ENCODE results near the gene METTL4.
"Not testable (repeated sequence)": the region's sequence is repeated elsewhere in the genome, so short reads cannot be mapped to it uniquely, and the experiment has no call there.

METTL4 gene

DNA sequence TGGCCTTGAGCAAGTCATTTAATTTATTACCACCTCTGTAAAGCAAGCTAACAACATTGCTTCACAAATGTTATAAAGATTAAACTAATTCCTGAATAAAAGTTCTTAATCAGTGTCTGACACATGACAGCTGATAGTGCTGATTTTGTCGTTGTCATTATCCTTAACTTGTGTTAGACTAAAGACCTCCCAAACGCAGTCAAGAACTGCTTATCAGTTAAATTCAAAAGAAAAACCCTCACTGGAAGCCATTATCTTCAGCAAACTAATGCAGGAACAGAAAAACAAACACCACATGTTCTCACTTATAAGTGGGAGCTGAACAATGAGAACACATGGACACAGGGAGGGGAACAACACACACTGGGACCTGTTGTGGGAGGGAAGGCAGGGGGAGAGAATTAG is 46.5 kb downstream of the METTL4 start:
- not testable (repeated sequence) for H3K36me3 ChIP-seq (ENCODE audit: control insufficient read depth in 2 of 2, insufficient read depth in 2 of 2, low read length in 2 of 2); H3K9me3 ChIP-seq (ENCODE audit: control insufficient read depth in 2 of 2, low read length in 2 of 2); H3K4me1 ChIP-seq (ENCODE audit: control insufficient read depth, insufficient read depth, low read length); H3K27ac ChIP-seq (ENCODE audit: low read length); H3K27me3 ChIP-seq (ENCODE audit: control insufficient read depth in 1 of 2, insufficient read depth in 2 of 2, low read length in 2 of 2); H3K9ac ChIP-seq (ENCODE audit: low read length in 2 of 2); H3K4me3 ChIP-seq (ENCODE audit: low read length in 2 of 2)

DNA sequence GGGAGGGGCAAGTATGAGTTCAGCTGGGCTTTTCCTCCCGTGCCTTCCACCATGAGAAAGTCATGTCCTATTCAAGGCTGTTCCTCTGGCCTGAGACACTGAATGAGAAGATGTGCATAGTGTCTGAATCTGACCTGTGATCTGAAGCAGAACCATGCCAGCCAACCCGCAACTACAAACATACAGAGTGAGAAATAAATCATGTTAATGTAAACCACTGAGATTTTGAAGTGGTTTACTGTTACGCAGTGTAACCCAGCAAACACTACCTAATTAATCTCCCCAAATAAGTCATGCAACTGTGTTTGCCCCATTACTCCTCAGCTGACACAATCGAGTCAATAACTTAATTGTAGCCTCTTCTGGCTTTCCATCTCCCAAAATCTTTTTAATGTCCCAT is 49.2 kb downstream of the METTL4 start:
- Histone ChIP-seq H3K27ac (ENCODE audit: low read length) (no peak overlapping the region), H3K4me3 (ENCODE audit: low read length in 2 of 2) (no peak overlapping the region), H3K36me3 (ENCODE audit: control insufficient read depth in 2 of 2, insufficient read depth in 2 of 2, low read length in 2 of 2) (no peaks in the 10 kb centered on the region), H3K9ac (ENCODE audit: low read length in 2 of 2) (no peak overlapping the region), H3K9me3 (ENCODE audit: control insufficient read depth in 2 of 2, low read length in 2 of 2) (no peaks in the 10 kb centered on the region), H3K27me3 (ENCODE audit: control insufficient read depth in 1 of 2, insufficient read depth in 2 of 2, low read length in 2 of 2) (no peaks in the 10 kb centered on the region), H3K4me1 (ENCODE audit: control insufficient read depth, insufficient read depth, low read length) (no peaks in the 10 kb centered on the region)

DNA sequence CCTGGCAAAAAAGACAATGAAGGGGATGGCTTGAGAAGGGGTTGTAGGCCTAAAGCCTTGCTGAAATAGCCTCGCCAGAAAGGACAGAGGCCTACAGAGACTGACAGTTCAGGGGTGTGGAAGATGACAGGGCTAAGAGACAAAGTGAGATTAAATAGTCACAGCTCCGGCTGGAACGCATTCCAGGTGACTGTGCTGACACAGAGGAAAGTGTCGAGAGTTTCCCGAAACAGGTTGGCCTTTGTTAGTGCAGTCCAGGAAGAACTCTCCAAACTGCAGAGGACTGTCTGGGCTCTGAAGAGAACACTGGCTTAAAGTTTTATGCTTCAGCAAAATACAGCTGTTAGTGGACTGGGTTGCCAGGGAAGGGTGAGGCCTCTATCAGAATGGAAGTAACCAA is 52.8 kb downstream of the METTL4 start:
- H3K4me1 ChIP-seq (ENCODE audit: control insufficient read depth, insufficient read depth, low read length) = no peaks in the 10 kb centered on the region
- no peaks in the 10 kb centered on the region for H3K27me3 ChIP-seq (ENCODE audit: control insufficient read depth in 1 of 2, insufficient read depth in 2 of 2, low read length in 2 of 2)
- H3K9ac ChIP-seq (ENCODE audit: low read length in 2 of 2) = no peak overlapping the region
- no peaks in the 10 kb centered on the region for H3K9me3 ChIP-seq (ENCODE audit: control insufficient read depth in 2 of 2, low read length in 2 of 2)
- no peak overlapping the region for H3K27ac ChIP-seq (ENCODE audit: low read length)
- H3K36me3 ChIP-seq (ENCODE audit: control insufficient read depth in 2 of 2, insufficient read depth in 2 of 2, low read length in 2 of 2) = no peaks in the 10 kb centered on the region
- H3K4me3 ChIP-seq (ENCODE audit: low read length in 2 of 2) = no peak overlapping the region

DNA sequence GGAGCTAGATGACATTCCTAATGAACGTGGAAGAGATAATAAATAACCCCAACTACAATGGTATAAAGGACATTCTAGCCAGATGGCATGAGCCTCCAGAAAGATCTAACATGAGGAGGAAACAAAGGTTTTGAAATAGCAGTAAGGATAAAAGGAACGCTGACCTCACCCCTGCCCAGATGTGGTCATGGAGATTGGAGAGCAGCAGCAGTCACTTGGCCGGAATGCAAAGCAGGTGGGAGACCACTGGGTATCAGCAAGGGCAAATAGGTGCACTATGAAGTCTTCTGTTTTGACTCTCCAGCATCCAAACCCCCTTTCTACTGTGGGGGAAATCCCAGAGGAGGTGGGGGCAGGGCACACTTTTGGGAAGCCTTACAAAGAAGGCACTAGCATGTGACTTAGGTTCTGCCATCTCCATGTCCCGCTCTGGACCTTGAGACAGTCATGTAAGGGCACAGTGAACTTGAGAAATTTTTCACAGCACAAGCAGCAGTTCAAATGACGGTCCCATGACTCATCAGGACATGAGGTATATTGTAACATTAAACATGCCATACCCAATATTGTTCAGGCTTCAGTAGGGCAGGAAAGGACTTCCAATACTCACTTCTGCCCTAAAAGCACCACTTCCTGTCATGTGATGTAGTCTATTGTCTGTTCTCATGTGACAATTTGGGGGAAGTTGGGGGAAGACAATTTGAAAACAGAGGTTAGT is 55.2 kb downstream of the METTL4 start:
- H3K4me1 ChIP-seq (ENCODE audit: control insufficient read depth, insufficient read depth, low read length) = no peaks in the 10 kb centered on the region
- no peaks in the 10 kb centered on the region for H3K36me3 ChIP-seq (ENCODE audit: control insufficient read depth in 2 of 2, insufficient read depth in 2 of 2, low read length in 2 of 2)
- no peak overlapping the region for H3K9ac ChIP-seq (ENCODE audit: low read length in 2 of 2)
- no peak overlapping the region for H3K4me3 ChIP-seq (ENCODE audit: low read length in 2 of 2)
- H3K27ac ChIP-seq (ENCODE audit: low read length) = no peak overlapping the region
- no peaks in the 10 kb centered on the region for H3K9me3 ChIP-seq (ENCODE audit: control insufficient read depth in 2 of 2, low read length in 2 of 2)
- H3K27me3 ChIP-seq (ENCODE audit: control insufficient read depth in 1 of 2, insufficient read depth in 2 of 2, low read length in 2 of 2) = no peaks in the 10 kb centered on the region

DNA sequence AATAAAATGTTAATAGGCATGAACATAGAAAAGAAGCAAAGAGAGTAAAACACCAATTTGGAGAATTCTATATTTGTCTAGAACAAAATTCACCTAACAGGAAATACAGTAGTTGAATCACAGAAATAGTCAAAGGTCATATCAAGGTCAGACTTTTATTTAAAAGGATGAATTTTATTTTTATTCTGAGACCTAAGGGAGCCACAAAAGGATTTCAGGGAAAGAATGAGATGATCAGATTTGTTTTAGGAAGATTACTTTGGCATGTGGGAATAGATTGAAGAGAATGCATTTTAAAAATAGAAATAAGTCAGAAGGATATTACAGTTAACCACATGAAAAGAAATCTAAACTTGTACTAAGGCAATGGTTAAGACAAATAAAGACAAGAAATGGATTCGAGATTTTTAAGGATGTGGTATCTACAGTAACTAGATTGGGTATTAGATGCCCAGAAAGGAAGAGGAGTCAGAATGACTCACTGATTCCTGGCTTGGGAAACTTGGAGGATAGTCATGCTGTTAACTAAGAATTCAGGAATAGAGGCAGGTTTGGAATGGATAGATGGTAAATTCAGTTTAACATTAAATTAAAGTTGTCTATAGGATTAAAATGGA is 56.0 kb downstream of the METTL4 start:
- no peak overlapping the region for H3K9ac ChIP-seq (ENCODE audit: low read length in 2 of 2)
- no peaks in the 10 kb centered on the region for H3K9me3 ChIP-seq (ENCODE audit: control insufficient read depth in 2 of 2, low read length in 2 of 2)
- no peaks in the 10 kb centered on the region for H3K36me3 ChIP-seq (ENCODE audit: control insufficient read depth in 2 of 2, insufficient read depth in 2 of 2, low read length in 2 of 2)
- H3K27me3 ChIP-seq (ENCODE audit: control insufficient read depth in 1 of 2, insufficient read depth in 2 of 2, low read length in 2 of 2) = no peaks in the 10 kb centered on the region
- H3K27ac ChIP-seq (ENCODE audit: low read length) = no peak overlapping the region
- no peak overlapping the region for H3K4me3 ChIP-seq (ENCODE audit: low read length in 2 of 2)
- H3K4me1 ChIP-seq (ENCODE audit: control insufficient read depth, insufficient read depth, low read length) = no peaks in the 10 kb centered on the region

DNA sequence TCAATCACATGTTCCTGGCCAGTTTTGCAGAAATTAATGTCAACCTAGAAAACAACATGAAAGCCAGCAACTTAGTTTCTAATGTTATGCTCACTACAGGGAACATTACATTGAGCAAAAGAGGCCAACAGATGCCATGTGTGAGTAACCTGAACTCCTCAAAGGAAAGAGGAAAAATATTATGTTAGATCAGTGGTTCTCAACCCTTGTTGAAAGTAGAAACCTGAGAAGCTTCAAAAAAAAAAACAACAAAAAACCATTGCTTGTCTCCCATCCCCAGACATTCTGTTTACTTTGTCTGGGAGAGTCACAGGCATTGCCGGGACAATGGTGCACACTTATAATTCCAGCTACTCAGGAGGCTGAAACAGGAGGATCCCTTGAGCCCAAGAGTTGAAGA is 57.7 kb downstream of the METTL4 start:
- H3K27ac ChIP-seq (ENCODE audit: low read length) = no peak overlapping the region
- H3K36me3 ChIP-seq (ENCODE audit: control insufficient read depth in 2 of 2, insufficient read depth in 2 of 2, low read length in 2 of 2) = no peaks in the 10 kb centered on the region
- H3K4me3 ChIP-seq (ENCODE audit: low read length in 2 of 2) = no peak overlapping the region
- no peaks in the 10 kb centered on the region for H3K27me3 ChIP-seq (ENCODE audit: control insufficient read depth in 1 of 2, insufficient read depth in 2 of 2, low read length in 2 of 2)
- no peak overlapping the region for H3K9ac ChIP-seq (ENCODE audit: low read length in 2 of 2)
- no peaks in the 10 kb centered on the region for H3K4me1 ChIP-seq (ENCODE audit: control insufficient read depth, insufficient read depth, low read length)
- H3K9me3 ChIP-seq (ENCODE audit: control insufficient read depth in 2 of 2, low read length in 2 of 2) = no peaks in the 10 kb centered on the region

DNA sequence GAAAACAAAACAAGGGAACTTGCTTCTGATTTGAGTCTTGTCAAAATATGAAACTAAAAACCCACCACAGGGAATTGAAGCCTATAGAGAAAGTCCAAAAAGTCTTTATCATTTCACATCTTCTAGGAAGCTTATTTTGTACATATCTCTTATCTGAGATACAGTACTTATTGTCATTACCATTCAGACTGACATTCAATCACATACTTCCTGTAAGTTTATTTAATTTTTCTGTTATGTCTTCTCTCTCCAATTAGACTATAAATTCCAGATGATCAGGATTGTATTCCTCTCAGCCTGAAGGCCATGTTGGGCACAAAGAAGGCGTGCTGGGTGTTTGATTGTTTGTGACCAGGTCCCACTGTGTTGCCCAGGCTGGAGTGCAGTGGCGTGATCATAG is 59.2 kb downstream of the METTL4 start:
- Histone ChIP-seq H3K27ac (ENCODE audit: low read length) (no peak overlapping the region), H3K9ac (ENCODE audit: low read length in 2 of 2) (no peak overlapping the region), H3K9me3 (ENCODE audit: control insufficient read depth in 2 of 2, low read length in 2 of 2) (no peaks in the 10 kb centered on the region), H3K4me1 (ENCODE audit: control insufficient read depth, insufficient read depth, low read length) (no peaks in the 10 kb centered on the region), H3K36me3 (ENCODE audit: control insufficient read depth in 2 of 2, insufficient read depth in 2 of 2, low read length in 2 of 2) (no peaks in the 10 kb centered on the region), H3K4me3 (ENCODE audit: low read length in 2 of 2) (no peak overlapping the region), H3K27me3 (ENCODE audit: control insufficient read depth in 1 of 2, insufficient read depth in 2 of 2, low read length in 2 of 2) (no peaks in the 10 kb centered on the region)

DNA sequence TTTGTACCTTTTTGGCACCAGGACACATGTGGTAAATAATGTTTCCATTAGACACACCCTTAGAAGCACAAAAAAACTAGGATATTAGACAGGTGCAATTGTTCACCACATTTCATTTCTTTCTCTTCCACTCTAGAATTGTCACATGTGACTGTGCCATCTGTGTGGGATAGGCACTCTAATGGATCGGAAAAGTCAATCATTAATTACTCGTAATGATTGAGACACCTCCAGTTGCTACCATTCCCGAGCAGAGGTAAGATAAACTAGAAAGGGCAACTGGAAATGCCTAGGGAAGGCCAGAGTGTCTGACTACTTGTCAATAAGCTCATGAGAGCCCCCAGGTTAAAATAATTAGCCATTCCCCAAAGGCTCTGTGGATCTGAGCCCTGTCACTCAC is 59.9 kb downstream of the METTL4 start:
- Histone ChIP-seq H3K27me3 (ENCODE audit: control insufficient read depth in 1 of 2, insufficient read depth in 2 of 2, low read length in 2 of 2) (no peaks in the 10 kb centered on the region), H3K4me3 (ENCODE audit: low read length in 2 of 2) (no peak overlapping the region), H3K36me3 (ENCODE audit: control insufficient read depth in 2 of 2, insufficient read depth in 2 of 2, low read length in 2 of 2) (no peaks in the 10 kb centered on the region), H3K9me3 (ENCODE audit: control insufficient read depth in 2 of 2, low read length in 2 of 2) (no peaks in the 10 kb centered on the region), H3K27ac (ENCODE audit: low read length) (no peak overlapping the region), H3K4me1 (ENCODE audit: control insufficient read depth, insufficient read depth, low read length) (no peaks in the 10 kb centered on the region), H3K9ac (ENCODE audit: low read length in 2 of 2) (no peak overlapping the region)

DNA sequence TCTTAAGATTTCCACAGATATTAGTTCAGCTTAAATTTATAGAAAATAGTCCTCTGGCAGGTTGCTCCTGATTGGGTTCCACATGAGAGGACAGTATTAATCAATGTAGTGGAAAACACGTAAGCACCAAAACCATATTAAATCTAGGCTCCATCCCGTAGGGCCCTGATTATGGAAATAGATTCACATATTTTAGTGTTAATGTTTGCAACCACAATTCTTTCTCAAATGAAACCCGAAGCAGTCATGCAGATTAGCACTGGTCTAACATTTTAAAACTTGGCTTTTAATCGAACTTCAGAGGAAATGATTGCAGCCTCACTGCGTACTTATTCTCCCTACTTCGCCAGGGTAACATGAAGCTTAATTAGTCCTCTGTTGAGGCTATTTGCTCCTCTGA is 60.9 kb downstream of the METTL4 start:
- no peaks in the 10 kb centered on the region for H3K36me3 ChIP-seq (ENCODE audit: control insufficient read depth in 2 of 2, insufficient read depth in 2 of 2, low read length in 2 of 2)
- no peak overlapping the region for H3K4me3 ChIP-seq (ENCODE audit: low read length in 2 of 2)
- H3K9me3 ChIP-seq (ENCODE audit: control insufficient read depth in 2 of 2, low read length in 2 of 2) = no peaks in the 10 kb centered on the region
- no peaks in the 10 kb centered on the region for H3K27me3 ChIP-seq (ENCODE audit: control insufficient read depth in 1 of 2, insufficient read depth in 2 of 2, low read length in 2 of 2)
- no peaks in the 10 kb centered on the region for H3K4me1 ChIP-seq (ENCODE audit: control insufficient read depth, insufficient read depth, low read length)
- H3K9ac ChIP-seq (ENCODE audit: low read length in 2 of 2) = no peak overlapping the region
- no peak overlapping the region for H3K27ac ChIP-seq (ENCODE audit: low read length)

DNA sequence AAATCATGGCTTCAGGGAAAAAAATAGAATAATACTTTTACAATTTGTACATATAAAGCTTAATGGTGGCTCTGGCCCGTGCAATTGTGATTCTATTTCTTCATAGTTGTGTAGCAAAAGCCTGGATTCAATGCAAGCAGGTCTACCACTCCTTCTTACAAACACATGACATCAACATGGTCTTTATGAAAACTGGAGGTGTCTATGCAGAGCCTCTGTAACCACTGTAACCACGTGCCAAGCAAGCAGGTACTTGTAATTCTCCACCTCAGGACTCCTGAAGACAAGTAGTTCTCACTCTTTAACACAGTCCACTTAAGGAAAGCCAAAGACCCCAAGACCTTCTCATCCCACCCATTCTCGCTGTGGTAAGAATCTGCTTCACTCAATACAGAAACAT is 62.6 kb downstream of the METTL4 start:
- no peaks in the 10 kb centered on the region for H3K36me3 ChIP-seq (ENCODE audit: control insufficient read depth in 2 of 2, insufficient read depth in 2 of 2, low read length in 2 of 2)
- H3K27ac ChIP-seq (ENCODE audit: low read length) = no peak overlapping the region
- H3K27me3 ChIP-seq (ENCODE audit: control insufficient read depth in 1 of 2, insufficient read depth in 2 of 2, low read length in 2 of 2) = no peaks in the 10 kb centered on the region

DNA sequence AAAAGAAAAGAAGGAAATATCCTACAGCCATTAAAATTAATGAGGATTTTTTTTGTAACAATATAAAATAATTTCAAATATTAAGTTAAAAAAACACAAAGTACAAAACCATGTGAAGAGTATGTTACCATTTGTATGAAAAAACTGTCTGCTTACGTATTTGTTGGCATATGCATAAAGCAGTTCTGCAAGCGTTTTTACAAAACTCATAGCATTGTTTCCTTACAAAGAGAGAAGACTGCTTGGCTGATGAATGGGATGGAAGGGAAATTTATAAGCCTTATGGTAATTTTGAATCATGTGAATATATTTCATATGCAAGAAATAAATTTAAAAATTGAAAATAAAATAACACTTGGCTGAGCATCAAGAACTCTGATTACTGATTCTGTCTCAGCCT is 63.1 kb downstream of the METTL4 start:
- Histone ChIP-seq H3K36me3 (ENCODE audit: control insufficient read depth in 2 of 2, insufficient read depth in 2 of 2, low read length in 2 of 2) (no peaks in the 10 kb centered on the region), H3K4me3 (ENCODE audit: low read length in 2 of 2) (no peak overlapping the region), H3K4me1 (ENCODE audit: control insufficient read depth, insufficient read depth, low read length) (no peaks in the 10 kb centered on the region), H3K27ac (ENCODE audit: low read length) (no peak overlapping the region), H3K9ac (ENCODE audit: low read length in 2 of 2) (no peak overlapping the region), H3K27me3 (ENCODE audit: control insufficient read depth in 1 of 2, insufficient read depth in 2 of 2, low read length in 2 of 2) (no peaks in the 10 kb centered on the region), H3K9me3 (ENCODE audit: control insufficient read depth in 2 of 2, low read length in 2 of 2) (no peaks in the 10 kb centered on the region)

More for the DNA sequence above, 62.6 kb downstream of the METTL4 start:
- Histone ChIP-seq H3K9me3 (ENCODE audit: control insufficient read depth in 2 of 2, low read length in 2 of 2) (no peaks in the 10 kb centered on the region), H3K4me1 (ENCODE audit: control insufficient read depth, insufficient read depth, low read length) (no peaks in the 10 kb centered on the region), H3K4me3 (ENCODE audit: low read length in 2 of 2) (no peak overlapping the region), H3K9ac (ENCODE audit: low read length in 2 of 2) (no peak overlapping the region)
